Transverse colon (tissue), 1 donor: ENCODE results near the gene NPC1.

Experiments used
- EP300 ChIP-seq: sonication (generic); formaldehyde crosslinking; IDR thresholded peaks from one replicate; pipeline ENCODE4 v1.6.1; 2017; ENCODE audit warnings: antibody characterized with exemption, low read depth
- POLR2A ChIP-seq: fragments of 450-650 bp; IDR thresholded peaks from one replicate; pipeline ENCODE4 v1.6.1; 2016; ENCODE audit warnings: antibody characterized with exemption, mild to moderate bottlenecking, moderate library complexity

DNA sequence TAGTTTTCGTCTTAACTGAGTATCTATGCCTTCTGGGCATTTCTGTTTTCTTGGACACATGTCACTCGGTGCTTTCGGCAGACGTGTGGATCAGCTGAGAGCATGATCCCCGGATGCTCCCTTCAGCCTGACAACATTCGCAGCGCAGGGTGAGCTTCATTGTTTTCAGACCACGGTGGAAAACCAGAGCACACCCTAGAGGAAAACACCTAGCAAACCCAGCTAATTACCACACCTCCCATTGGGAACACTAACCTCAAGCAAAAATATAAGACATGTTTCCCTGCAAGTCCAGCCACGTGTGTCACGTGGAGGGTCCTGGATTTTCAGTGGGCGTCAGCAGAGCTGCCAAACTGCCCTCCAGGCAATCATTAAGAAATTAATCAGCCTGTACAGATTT, 45.4 kb upstream of the NPC1 start:
- TF ChIP-seq EP300 = no peak
- TF ChIP-seq POLR2A = no peak
